GM19467 (cell line): ENCODE data around the gene ANKRD29.
"Not testable (repeated sequence)": the region's sequence is repeated elsewhere in the genome, so short reads cannot be mapped to it uniquely, and the experiment has no call there.

Source experiments
- ATAC-seq: cut with Tn5 transposase; IDR thresholded peaks from one replicate; pipeline ENCODE4 v1.9.1; 2021; ENCODE audit warnings: mild to moderate bottlenecking, moderate library complexity; ENCODE audit not compliant: unreplicated experiment

ANKRD29 gene

GRCh38 chr18:23567671-23568070 is 95.0 kb downstream of the ANKRD29 start:
- no peak for ATAC-seq

- no peak for ATAC-seq
These were observed 96.7 kb downstream of the ANKRD29 start for GRCh38 chr18:23565916-23566547.

- no peak for ATAC-seq
These were observed 99.2 kb downstream of the ANKRD29 start for GRCh38 chr18:23563377-23564043.

- ATAC-seq = no peak
These were observed 102.5 kb downstream of the ANKRD29 start for GRCh38 chr18:23560186-23560585.

GRCh38 chr18:23557511-23557910 is 105.2 kb downstream of the ANKRD29 start:
- ATAC-seq = not testable (repeated sequence)

- no peak for ATAC-seq
These were observed 106.4 kb downstream of the ANKRD29 start for GRCh38 chr18:23556145-23556780.

- no peak for ATAC-seq
These were observed 108.8 kb downstream of the ANKRD29 start for GRCh38 chr18:23553887-23554286.

- no peak for ATAC-seq
These were observed 110.2 kb downstream of the ANKRD29 start for GRCh38 chr18:23552505-23552904.

- ATAC-seq = no peak
These were observed 110.7 kb downstream of the ANKRD29 start for GRCh38 chr18:23551978-23552377.

GRCh38 chr18:23550898-23551297 is 111.8 kb downstream of the ANKRD29 start:
- no peak for ATAC-seq
